Transverse colon (tissue), 4 donors: ENCODE results near the gene OPA3. TPM values are rescaled to one million over a fixed set of nuclear protein-coding genes. Genes with fewer than 3 reads are reported as not detected.

Experiments
- DNase-seq: peaks from one replicate; pipeline ENCODE4 v3.0.0-alpha.2; 2019
- H3K27ac ChIP-seq, 4 donors: fragments of 200-600 bp; sonication (generic); 2 replicates each; pipeline ENCODE4 v1.5.1; 2016 to 2018; ENCODE audit warnings: inconsistent platforms in 4 of 4
- H3K27me3 ChIP-seq: fragments of 200-600 bp; sonication (generic); 2 replicates; pipeline ENCODE4 v1.5.1; 2017; ENCODE audit warnings: inconsistent platforms
- H3K36me3 ChIP-seq, 4 donors: fragments of 200-600 bp; sonication (generic); 2 replicates each; pipeline ENCODE4 v1.5.1; 2017 to 2019; ENCODE audit warnings: inconsistent platforms in 4 of 4
- H3K4me1 ChIP-seq, 4 donors: fragments of 200-600 bp; sonication (generic); 2 replicates each; pipeline ENCODE4 v1.5.1; 2017 to 2020; ENCODE audit warnings: inconsistent platforms in 4 of 4
- H3K4me3 ChIP-seq, 4 donors: fragments of 200-600 bp; sonication (generic); 1 replicate in 1 of 4; 2 replicates in 3 of 4; pipeline versions ENCODE4 v1.5.1 to v1.6.1; 2017 to 2019; ENCODE audit warnings: inconsistent platforms in 4 of 4
- H3K9me3 ChIP-seq, 2 donors: fragments of 200-600 bp; sonication (generic); 2 replicates each; pipeline ENCODE4 v1.5.1; 2017 to 2019; ENCODE audit warnings: inconsistent platforms in 2 of 2
- EP300 ChIP-seq: sonication (generic); formaldehyde crosslinking; IDR thresholded peaks from one replicate; pipeline ENCODE4 v1.6.1; 2017; ENCODE audit warnings: antibody characterized with exemption, low read depth
- POLR2A ChIP-seq: fragments of 450-650 bp; IDR thresholded peaks from one replicate; pipeline ENCODE4 v1.6.1; 2016; ENCODE audit warnings: antibody characterized with exemption, mild to moderate bottlenecking, moderate library complexity
- POLR2AphosphoS5 ChIP-seq, 3 donors: sonication (generic); formaldehyde crosslinking; IDR thresholded peaks; one replicate each; pipeline ENCODE4 v1.6.1; 2016; ENCODE audit warnings: antibody characterized with exemption in 3 of 3
- WGBS, 2 donors: methylation state at CpG; one replicate each; pipeline ENCODE4 v1.1.5; 2018; ENCODE audit warnings: low coverage in 1 of 2; 5-methylcytosine and 5-hydroxymethylcytosine counted together
- in situ Hi-C, 4 donors: fragments of 200-750 bp; cut with MboI; loops; one replicate each; pipeline versions ENCODE4 v1.15.0 to v1.15.1; 2017; ENCODE audit warnings: low sequenced_read_pairs in 3 of 4, low pct_ligation_motif_present in 1 of 4, low pct_unique_long_range_greater_than_20kb in 1 of 4
- intact Hi-C: fragments of 100-400 bp; cut with DNase I; formaldehyde crosslinking; loops from one replicate; pipeline ENCODE4 v1.15.1; 2023; ENCODE audit warnings: low total_unique reads
- total RNA-seq, 4 donors: library from RNA; depleted of rRNA; stranded (reverse); fragments of >200 nt; gene quantifications; one replicate each; pipeline ENCODE4 v1.1.0, GENCODE V29; 2016
- TF ChIP-seq, protein P1 (sequence below), 5 experiments: fragments of 200-600 bp in 3 of 5; fragments of 450-650 bp in 2 of 5; sonication (generic) in 3 of 5; IDR thresholded peaks; 1 replicate in 2 of 5; 2 replicates in 3 of 5; pipeline ENCODE4 v1.5.1; 2016 to 2017; ENCODE audit warnings: antibody characterized with exemption in 5 of 5, inconsistent platforms in 3 of 5, mild to moderate bottlenecking in 2 of 5, moderate library complexity in 1 of 5

Gene OPA3
- total RNA-seq, 4 donors from 2014 or later: 6.7 to 10.8 (median 8.6) TPM

- H3K4me3 ChIP-seq: no peak overlapping the region
- intact Hi-C loops: no loop called here
- no peaks in the 10 kb centered on the region for H3K27me3 ChIP-seq
- peak overlapping the region in 3 of 4 donors; percentile 16 to 35 (median 23) for H3K27ac ChIP-seq
- H3K4me1 ChIP-seq: peaks cover 7 to 24% (median 13%) of the 10 kb centered on the region in 4 donors
- in situ Hi-C loops: no loop called here
- no peaks in the 10 kb centered on the region for H3K36me3 ChIP-seq
- 87% methylated on average over 3 of the region's 3 CpGs; no CpG with 5 or more reads in 1 of the 2 donors for WGBS, 2 donors
- no peak for DNase-seq
- no peaks in the 10 kb centered on the region for H3K9me3 ChIP-seq
- TF ChIP-seq, protein P1, sequence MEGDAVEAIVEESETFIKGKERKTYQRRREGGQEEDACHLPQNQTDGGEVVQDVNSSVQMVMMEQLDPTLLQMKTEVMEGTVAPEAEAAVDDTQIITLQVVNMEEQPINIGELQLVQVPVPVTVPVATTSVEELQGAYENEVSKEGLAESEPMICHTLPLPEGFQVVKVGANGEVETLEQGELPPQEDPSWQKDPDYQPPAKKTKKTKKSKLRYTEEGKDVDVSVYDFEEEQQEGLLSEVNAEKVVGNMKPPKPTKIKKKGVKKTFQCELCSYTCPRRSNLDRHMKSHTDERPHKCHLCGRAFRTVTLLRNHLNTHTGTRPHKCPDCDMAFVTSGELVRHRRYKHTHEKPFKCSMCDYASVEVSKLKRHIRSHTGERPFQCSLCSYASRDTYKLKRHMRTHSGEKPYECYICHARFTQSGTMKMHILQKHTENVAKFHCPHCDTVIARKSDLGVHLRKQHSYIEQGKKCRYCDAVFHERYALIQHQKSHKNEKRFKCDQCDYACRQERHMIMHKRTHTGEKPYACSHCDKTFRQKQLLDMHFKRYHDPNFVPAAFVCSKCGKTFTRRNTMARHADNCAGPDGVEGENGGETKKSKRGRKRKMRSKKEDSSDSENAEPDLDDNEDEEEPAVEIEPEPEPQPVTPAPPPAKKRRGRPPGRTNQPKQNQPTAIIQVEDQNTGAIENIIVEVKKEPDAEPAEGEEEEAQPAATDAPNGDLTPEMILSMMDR (IDR thresholded peaks at IDR 0.05): no peak
- TF ChIP-seq EP300 (no peak), POLR2A (no peak), POLR2AphosphoS5 (IDR thresholded peaks at IDR 0.05) (no peak)
Measured at GRCh38 chr19:45568732-45569131, 15.9 kb downstream of the OPA3 start.

DNA sequence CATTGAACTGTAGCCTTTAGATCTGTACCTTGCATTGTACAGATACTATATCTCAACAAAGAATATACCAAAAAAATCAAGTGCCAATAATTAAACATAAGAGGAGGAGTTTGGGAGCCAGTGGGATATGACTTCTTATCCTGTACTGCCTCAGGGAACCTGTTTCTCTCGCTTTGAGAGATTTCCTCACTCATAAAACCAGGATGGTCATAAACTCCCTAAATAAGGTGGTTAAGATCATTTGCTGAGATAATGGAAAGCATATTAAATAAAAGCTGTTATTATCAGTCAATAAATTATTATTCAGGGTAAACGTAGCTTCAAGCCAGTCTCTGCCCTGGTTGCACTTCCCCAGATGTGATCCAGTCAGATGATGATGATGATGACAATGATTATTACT, 17.0 kb downstream of the OPA3 start:
- TF ChIP-seq POLR2AphosphoS5 (IDR thresholded peaks at IDR 0.05) (no peak), EP300 (no peak), POLR2A (no peak)
- TF ChIP-seq, protein P1 (IDR thresholded peaks at IDR 0.05): no peak
- no peaks in the 10 kb centered on the region for H3K36me3 ChIP-seq
- H3K9me3 ChIP-seq: no peaks in the 10 kb centered on the region
- in situ Hi-C loops (no loop called here), intact Hi-C loops (no loop called here)
- DNase-seq: no peak
- peak overlapping the region in 1 of 4 donors; percentile 16 for H3K27ac ChIP-seq
- no peaks in the 10 kb centered on the region for H3K27me3 ChIP-seq
- peaks cover 7 to 31% (median 15%) of the 10 kb centered on the region in 4 donors for H3K4me1 ChIP-seq
- 49 to 54% methylated on average over 2 of the region's 2 CpGs for WGBS, 2 donors
- no peak overlapping the region for H3K4me3 ChIP-seq

- H3K9me3 ChIP-seq: no peaks in the 10 kb centered on the region
- intact Hi-C loops (no loop called here), in situ Hi-C loops (no loop called here)
- peak overlapping the region in 1 of 4 donors; percentile 75 for H3K27ac ChIP-seq
- WGBS, 2 donors: 74 to 100% methylated on average over 1 to 5 of the region's 5 CpGs
- H3K4me3 ChIP-seq: no peak overlapping the region
- H3K4me1 ChIP-seq: peaks cover 6 to 40% (median 14%) of the 10 kb centered on the region in 4 donors
- TF ChIP-seq POLR2AphosphoS5 (IDR thresholded peaks at IDR 0.05) (no peak), POLR2A (no peak), EP300 (no peak)
- TF ChIP-seq, protein P1 (IDR thresholded peaks at IDR 0.05): no peak
- no peaks in the 10 kb centered on the region for H3K36me3 ChIP-seq
- no peak for DNase-seq
- no peaks in the 10 kb centered on the region for H3K27me3 ChIP-seq
Measured at GRCh38 chr19:45564131-45564780, 20.3 kb downstream of the OPA3 start.

GRCh38 chr19:45560686-45561085, 23.9 kb downstream of the OPA3 start:
- 85 to 94% methylated on average over 4 to 11 of the region's 11 CpGs for WGBS, 2 donors
- Histone ChIP-seq H3K9me3 (no peaks in the 10 kb centered on the region), H3K4me3 (no peak overlapping the region), H3K36me3 (no peaks in the 10 kb centered on the region), H3K27me3 (no peaks in the 10 kb centered on the region), H3K4me1 (peaks cover 0 to 33% (median 10%) of the 10 kb centered on the region in 4 donors), H3K27ac (no peak overlapping the region)
- intact Hi-C loops: no loop called here
- DNase-seq: no peak
- TF ChIP-seq POLR2AphosphoS5 (IDR thresholded peaks at IDR 0.05) (no peak), EP300 (no peak), POLR2A (no peak)
- TF ChIP-seq, protein P1 (IDR thresholded peaks at IDR 0.05): no peak
- in situ Hi-C loops: no loop called here
